Measurements from ENCODE around the gene RNGTT. TPM values are rescaled to one million over a fixed set of nuclear protein-coding genes. Genes with fewer than 3 reads are reported as not detected.
"Not testable (repeated sequence)": the region's sequence is repeated elsewhere in the genome, so short reads cannot be mapped to it uniquely, and the experiment has no call there.

RNGTT gene
- total RNA-seq, 1 donor = 38.0 TPM

DNA sequence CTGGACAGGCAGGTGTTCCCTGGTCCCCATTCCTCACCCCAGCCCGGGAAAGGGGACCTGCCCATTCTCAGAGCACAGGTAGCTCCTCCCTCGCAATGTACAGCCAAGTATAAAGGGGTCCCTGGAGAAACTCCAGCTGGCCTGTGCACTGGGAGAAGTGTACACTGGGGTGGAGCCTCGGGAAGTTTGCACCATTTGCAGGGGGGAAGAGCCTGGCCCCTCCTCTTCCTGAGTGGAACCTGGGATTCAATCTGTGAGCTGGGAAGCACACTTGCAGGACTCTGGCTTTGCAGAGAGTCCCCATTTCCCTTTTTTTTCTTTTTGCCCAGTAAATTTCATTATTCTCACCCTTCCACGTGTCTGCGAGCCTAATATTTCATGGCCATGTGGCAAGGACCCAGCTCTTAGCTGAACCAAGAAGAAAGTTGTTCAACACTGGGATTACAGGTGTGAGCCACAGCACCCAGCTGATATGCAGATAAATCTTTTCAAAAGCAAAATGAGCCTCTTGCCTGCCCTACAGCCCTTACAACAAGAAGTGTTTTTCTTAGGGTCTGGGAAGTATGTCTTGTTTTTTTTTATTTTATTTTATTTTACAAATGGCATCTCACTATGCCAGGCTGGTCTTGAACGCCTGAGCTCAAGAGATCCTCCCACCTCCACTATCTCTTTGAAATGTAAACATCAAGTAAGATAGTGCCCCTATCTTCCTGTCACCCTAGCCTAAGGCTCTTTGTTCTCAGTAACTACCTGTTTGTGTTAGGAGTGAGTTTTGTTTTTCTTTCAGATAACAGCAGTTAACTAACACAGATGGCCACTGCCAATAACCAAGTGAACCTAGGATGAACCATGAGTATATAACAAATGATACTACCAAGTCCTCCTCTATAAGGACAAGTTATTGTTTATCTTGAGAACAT is 9.3 kb upstream of the RNGTT start:
- no peak overlapping the region for H3K4me3 ChIP-seq (ENCODE audit: low read depth, low read length)
- no peak for TF ChIP-seq CTCF (IDR thresholded peaks at IDR 0.05; ENCODE audit: insufficient read depth, low read depth, low read length)
- no peak for DNase-seq (ENCODE audit: low read depth)

- no peak for DNase-seq (ENCODE audit: low read depth)
- no peak for TF ChIP-seq CTCF (IDR thresholded peaks at IDR 0.05; ENCODE audit: insufficient read depth, low read depth, low read length)
- H3K4me3 ChIP-seq (ENCODE audit: low read depth, low read length) = no peak overlapping the region
Measured at GRCh38 chr6:88970301-88970700, 6.9 kb upstream of the RNGTT start.

DNA sequence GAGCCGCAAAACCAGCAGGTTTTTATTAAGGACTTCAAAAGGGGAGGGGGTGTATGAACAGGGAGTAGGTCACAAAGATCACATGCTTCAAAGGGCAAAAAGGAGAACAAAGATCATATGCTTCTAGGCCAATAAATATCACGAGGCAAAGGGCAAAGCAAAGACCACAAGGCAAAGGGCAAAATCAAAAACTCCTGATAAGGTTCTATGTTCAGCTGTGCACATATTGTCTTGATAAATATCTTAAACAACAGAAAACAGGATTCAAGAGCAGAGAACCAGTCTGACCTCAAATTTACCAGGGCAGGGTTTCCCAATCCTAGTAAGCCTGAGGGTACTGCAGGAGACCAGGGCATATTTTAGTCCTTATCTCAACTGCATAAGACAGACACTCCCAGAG is 5.8 kb upstream of the RNGTT start:
- H3K4me3 ChIP-seq (ENCODE audit: low read depth, low read length); DNase-seq (ENCODE audit: low read depth): not testable (repeated sequence)

- no peak for DNase-seq (ENCODE audit: low read depth)
- no peak overlapping the region for H3K4me3 ChIP-seq (ENCODE audit: low read depth, low read length)
- no peak for TF ChIP-seq CTCF (IDR thresholded peaks at IDR 0.05; ENCODE audit: insufficient read depth, low read depth, low read length)
Measured at GRCh38 chr6:88967891-88968290, 4.5 kb upstream of the RNGTT start.

- no peak for TF ChIP-seq CTCF (IDR thresholded peaks at IDR 0.05; ENCODE audit: insufficient read depth, low read depth, low read length)
- no peak for DNase-seq (ENCODE audit: low read depth)
- no peak overlapping the region for H3K4me3 ChIP-seq (ENCODE audit: low read depth, low read length)
Measured at GRCh38 chr6:88965691-88966090, 2.3 kb upstream of the RNGTT start.

- H3K4me3 ChIP-seq (ENCODE audit: low read depth, low read length) = peak overlapping the region; percentile 99
- TF ChIP-seq CTCF (IDR thresholded peaks at IDR 0.05; ENCODE audit: insufficient read depth, low read depth, low read length) = no peak
- DNase-seq (ENCODE audit: low read depth) = no peak
Measured at GRCh38 chr6:88964509-88964908, 1.1 kb upstream of the RNGTT start.

DNA sequence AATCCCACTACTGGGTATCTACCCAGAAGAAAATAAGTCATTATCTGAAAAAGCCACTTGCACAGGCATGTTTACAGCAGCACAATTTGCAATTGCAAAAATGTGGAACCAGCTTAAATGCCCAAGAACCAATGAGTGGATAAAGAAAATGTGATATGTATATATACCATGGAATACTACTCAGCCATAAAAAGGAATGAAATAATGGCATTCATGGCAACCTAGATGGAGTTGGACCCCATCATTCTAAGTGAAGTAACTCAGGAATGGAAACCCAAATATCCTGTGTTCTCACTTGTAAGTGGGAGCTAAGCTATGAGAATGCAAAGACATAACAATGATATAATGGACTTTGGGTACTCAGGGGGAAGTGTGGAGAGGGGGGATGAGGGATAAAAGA is 4.6 kb downstream of the RNGTT start:
- no peak overlapping the region for H3K4me3 ChIP-seq (ENCODE audit: low read depth, low read length)
- TF ChIP-seq CTCF (IDR thresholded peaks at IDR 0.05; ENCODE audit: insufficient read depth, low read depth, low read length) = no peak
- DNase-seq (ENCODE audit: low read depth) = no peak
